HG03460 (cell line): Measurements from ENCODE around the gene WDR74.
A peak's percentile ranks its signal among the peaks of the same experiment; 100 is the strongest.

Source experiments
- ATAC-seq: cut with Tn5 transposase; IDR thresholded peaks from one replicate; pipeline ENCODE4 v1.9.1; 2021; ENCODE audit not compliant: unreplicated experiment

The WDR74 gene

DNA sequence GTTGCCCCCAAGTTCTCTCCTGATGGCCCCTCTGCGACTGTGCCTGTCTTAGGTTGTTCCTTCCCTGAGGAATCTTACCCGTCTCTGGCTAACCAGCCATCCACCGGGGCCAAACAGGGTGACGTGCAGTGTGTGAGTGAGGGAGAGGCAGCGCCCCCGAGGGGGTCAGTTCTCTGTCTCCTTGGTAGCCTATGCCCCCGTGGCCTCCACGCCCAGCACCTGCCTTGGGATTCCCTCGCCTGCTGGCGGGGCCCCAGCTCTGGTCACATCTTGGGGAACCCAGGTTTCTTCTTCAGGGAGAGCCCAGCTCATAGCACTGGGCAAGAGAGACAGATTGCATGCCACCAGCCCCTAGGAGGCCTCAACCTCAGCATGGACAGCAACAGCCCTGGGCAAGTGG, 39.9 kb downstream of the WDR74 start:
- ATAC-seq, result no peak

DNA sequence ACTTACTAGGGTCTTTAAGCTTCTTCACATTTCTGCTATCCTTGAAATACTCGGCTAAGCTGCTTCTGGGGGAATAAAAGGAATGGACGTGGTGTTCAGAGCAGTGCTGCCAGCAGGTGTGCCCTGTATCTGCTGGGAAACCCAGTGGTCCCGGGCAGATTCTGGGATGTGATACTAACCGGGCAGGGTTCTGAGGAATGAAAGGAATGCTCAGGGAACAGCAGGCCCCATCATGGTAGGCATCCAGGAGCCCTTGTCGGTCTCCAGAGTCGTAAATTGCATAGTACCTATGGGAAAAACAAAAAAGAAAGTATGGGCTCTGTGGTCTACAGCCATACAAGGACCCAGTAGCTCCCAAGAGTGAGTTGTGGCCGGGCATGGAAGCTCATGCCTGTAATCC, 43.1 kb downstream of the WDR74 start:
- ATAC-seq, result no peak

DNA sequence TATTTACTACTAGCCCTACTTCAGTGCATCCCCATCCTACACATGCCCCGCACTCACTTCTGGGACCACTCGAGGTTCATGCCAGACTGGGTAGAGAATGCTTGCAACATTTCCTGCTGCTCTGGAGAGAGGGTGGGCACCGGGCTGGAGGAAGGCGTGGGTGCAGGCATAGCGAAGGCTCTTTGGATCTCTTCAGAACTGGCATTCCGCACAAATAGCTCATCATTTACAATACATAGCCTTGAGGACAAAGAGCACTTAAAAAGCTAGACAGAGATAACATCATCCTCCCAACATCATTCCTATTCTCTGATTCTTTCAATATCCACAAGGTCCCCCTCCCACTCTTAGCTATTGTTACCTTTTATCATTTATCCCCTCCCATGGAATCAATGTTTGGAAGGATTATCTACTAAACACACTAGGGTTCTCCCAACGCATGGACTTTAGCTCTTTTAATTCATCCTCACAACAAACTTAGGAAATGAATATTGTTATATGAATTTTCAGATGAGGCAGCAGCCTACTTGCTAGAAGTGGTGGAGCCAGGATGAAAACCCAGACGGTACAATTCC, 45.1 kb downstream of the WDR74 start:
- ATAC-seq, result no peak

DNA sequence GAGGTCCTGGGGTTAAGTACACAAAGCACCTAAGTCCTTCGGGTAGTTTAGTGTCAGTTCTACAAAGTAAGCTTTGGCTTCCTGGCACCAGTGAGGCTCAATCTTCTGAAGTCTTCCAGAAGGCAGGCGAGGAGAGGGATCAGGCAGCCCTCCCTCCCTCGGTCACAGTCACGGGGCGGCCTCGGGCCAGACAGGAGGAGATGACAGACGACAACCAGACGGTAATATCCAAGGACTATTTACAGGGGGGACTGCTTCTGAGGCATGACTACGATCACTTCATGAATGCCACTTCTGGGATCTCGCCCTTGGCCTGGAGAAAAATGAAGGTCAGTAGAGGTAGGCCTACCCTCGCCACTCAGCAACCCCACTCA, 47.2 kb downstream of the WDR74 start:
- ATAC-seq, result no peak

DNA sequence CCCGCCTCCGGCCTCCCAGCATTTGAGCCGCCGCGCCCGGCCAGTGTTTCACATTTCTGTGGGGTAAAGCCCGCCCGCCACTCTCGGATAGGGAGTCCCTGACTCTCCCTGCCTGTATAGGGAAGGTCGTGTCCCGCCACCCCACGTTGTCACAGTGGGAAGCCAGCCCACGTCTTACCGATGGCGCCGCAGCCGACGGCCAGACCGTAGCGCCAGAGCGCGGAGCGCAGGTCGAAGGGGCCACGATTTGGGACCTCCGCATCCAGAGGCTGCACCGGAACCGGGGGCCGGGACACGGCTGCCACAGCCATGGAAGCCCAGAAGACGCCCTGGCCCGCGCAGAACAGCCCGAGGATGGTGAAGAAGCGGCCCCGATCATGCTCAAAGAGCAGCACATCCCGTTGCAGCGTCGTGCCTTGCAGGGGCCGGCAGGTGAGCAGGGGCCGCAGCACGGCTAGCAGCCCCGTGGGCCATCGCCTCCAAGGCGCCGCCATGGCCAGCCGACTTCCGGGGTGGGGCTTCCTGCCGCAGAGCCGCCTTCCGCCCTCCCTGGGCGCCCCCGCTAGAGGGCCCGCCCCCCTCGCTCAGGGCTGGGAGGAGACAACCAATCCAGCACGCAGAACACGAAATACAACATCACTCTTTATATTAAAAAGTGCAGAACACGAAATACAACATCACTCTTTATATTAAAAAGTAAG, 47.7 kb downstream of the WDR74 start, which contains the start of gene TMEM223:
TMEM223 (minus strand) TSS at position 506 of the 701 bp plus-strand sequence; CDS start at position 494, 12 bp downstream.
- peak; percentile 58 for ATAC-seq

DNA sequence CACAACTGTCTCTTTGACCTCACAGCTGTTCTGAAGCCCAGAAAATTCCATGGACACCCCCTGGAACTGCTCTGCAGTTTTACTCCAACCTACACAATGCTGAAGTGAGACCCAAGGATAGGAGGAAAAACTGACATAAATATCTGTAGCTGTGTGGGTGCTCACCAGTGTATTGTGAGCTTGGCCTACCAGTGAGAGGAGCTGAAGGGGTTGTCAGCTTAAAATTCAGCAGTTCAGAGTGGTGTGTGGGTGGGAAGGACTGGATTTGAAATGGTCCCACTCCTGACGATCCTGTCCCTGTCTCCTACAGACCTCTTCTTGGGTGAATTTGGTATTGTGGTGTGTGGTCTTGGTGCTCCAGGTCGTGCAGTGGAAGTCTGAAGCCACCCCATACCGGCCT, 49.8 kb downstream of the WDR74 start:
- no peak for ATAC-seq

DNA sequence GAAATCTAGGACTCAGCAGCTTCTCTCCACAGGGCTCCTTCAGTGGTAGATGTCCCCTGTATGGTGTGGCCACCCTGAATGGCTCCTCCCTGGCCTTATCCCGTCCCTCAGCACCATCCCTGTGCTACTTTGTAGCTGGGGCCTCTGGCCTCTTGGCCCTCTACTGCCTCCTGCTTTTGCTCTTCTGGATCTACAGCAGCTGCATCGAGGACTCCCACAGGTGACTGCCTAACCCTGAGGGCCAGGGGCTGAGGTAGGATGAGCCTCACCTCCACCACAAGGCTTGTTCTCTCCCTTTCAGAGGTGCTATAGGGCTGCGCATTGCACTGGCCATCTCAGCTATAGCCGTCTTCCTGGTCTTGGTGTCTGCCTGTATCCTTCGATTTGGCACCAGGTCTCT, 50.4 kb downstream of the WDR74 start:
- ATAC-seq, result no peak

DNA sequence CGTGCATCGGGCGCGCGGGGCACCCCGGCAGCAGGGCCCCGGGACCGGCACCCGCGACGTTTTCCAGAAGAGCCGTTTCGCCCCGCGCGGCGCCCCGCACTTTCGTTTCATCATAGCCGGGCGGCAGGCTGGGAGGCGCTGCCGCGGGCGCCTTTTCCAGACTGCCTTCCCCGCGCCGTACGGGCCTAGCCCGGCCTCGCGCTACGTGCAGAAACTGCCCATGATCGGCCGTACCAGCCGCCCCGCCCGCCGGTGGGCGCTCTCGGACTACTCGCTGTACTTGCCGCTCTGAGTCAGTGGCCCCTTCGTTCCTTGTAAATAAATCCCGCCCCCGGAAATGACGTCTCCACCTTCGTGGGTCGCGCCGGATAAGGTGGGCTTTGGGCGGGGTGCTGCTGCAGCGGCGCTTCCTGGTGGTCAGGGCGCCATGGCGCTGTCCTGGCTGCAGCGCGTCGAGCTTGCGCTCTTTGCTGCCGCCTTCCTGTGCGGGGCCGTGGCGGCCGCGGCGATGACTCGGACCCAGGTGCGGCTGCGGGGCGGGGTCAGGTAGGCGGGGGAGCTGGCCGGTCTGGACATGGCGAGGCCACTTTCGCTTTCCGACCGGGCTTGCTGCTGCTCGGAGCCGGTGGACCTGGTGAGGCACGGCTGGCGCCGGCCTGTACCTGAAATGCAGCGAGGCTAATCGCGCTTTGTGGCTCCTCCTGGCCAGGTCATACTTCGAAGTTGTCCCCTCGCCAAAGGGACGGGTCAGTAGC, 52.2 kb downstream of the WDR74 start, which contains the start of gene TMEM179B:
TMEM179B (plus strand) TSS at position 398 of the 755 bp plus-strand sequence; CDS start at position 428, 30 bp downstream.
- peak; percentile 63 for ATAC-seq

DNA sequence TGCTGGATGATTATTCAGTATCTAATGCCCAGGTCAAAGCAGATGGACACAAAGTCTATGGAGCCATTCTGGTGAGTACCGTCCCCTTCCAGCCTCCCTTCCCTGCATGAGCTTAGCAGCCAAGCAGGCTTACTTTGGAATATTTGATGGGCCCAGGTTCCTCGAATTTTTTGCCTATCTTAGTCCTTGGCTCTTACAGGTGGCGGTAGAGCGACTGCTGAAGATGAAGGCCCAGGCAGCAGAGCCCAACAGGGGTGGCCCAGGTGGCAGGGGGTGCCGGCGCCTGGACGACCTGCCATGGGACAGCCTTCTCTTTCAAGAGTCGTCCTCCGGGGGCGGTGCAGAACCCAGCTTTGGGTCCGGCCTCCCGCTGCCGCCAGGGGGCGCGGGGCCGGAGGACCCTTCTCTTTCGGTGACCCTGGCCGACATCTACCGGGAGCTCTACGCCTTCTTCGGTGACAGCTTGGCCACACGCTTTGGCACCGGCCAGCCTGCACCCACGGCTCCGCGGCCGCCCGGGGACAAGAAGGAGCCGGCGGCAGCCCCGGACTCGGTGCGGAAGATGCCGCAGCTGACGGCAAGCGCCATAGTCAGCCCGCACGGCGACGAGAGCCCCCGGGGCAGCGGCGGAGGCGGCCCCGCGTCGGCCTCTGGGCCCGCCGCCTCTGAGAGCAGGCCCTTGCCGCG, 52.9 kb downstream of the WDR74 start:
- ATAC-seq, result peak; percentile 59
